Neutrophil (primary cell): Measurements from ENCODE around the gene GALNT16.

Experiments used
- H3K27ac ChIP-seq: fragments of 200-600 bp; sonication (generic); 2 replicates; pipeline ENCODE4 v1.5.1; 2016; ENCODE audit warnings: mild to moderate bottlenecking, moderate library complexity
- H3K27me3 ChIP-seq: fragments of 200-600 bp; sonication (generic); 2 replicates; pipeline ENCODE4 v1.6.0; 2016; ENCODE audit warnings: mild to moderate bottlenecking
- H3K36me3 ChIP-seq: fragments of 200-600 bp; sonication (generic); 2 replicates; pipeline ENCODE4 v1.5.1; 2017
- H3K4me1 ChIP-seq, 2 experiments: fragments of 200-600 bp in 1 of 2; sonication (generic) in 1 of 2; 1 replicate in 1 of 2; 2 replicates in 1 of 2; pipeline versions ENCODE4 v1.5.1 to v1.6.1; 2013 to 2016; ENCODE audit warnings: low read depth in 1 of 2, low read length in 1 of 2, mild to moderate bottlenecking in 1 of 2, moderate library complexity in 1 of 2; ENCODE audit not compliant: control insufficient read depth in 1 of 2, insufficient read depth in 1 of 2
- H3K4me3 ChIP-seq, 2 experiments: fragments of 200-600 bp in 1 of 2; sonication (generic) in 1 of 2; 1 replicate in 1 of 2; 2 replicates in 1 of 2; pipeline ENCODE4 v1.5.1; 2013 to 2016; ENCODE audit warnings: low read depth in 1 of 2, low read length in 1 of 2, mild to moderate bottlenecking in 1 of 2, moderate library complexity in 1 of 2
- H3K9me3 ChIP-seq: fragments of 200-600 bp; sonication (generic); 2 replicates; pipeline ENCODE4 v1.5.1; 2016
- TF ChIP-seq, protein P1 (sequence below): fragments of 200-600 bp; sonication (generic); IDR thresholded peaks from 2 replicates; pipeline ENCODE4 v1.5.1; 2016; ENCODE audit warnings: antibody characterized with exemption

The GALNT16 gene

DNA sequence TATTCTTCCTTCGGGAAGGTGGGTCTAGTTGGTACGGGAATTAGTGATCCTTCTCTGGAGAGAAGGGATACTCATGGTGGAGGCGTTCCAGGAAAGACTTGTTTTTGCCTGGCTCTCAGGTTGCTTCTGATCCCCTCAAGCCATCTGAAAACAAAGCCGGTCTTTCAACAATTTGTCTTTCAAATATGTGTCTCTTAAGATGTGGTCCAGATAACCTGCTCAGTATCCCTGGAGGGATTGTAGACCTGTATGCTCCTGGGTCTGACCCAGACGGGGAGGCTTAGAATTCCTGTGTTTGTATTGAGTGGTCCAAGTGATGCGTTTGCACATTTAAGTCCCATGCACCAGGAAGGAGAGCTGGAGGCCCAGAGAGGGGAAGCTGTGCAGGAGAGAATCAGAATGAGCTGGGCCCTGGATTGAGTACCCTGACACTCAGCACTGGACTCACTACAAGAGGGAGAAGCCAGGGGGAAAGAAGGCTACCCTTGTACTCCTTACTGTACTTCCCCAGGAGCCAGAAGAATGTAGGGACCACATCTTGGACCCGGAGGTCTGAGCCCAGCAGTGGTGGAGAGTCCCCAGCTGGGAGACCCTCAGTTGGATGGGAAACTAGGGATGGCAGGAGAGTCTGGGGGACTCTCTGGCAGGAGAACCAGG is 97.7 kb downstream of the GALNT16 start:
- Histone ChIP-seq H3K4me3 (no peak overlapping the region), H3K4me1 (no peaks in the 10 kb centered on the region), H3K27ac (no peak overlapping the region), H3K36me3 (no peaks in the 10 kb centered on the region), H3K9me3 (no peaks in the 10 kb centered on the region), H3K27me3 (peaks cover 8% of the 10 kb centered on the region)
- TF ChIP-seq, protein P1, sequence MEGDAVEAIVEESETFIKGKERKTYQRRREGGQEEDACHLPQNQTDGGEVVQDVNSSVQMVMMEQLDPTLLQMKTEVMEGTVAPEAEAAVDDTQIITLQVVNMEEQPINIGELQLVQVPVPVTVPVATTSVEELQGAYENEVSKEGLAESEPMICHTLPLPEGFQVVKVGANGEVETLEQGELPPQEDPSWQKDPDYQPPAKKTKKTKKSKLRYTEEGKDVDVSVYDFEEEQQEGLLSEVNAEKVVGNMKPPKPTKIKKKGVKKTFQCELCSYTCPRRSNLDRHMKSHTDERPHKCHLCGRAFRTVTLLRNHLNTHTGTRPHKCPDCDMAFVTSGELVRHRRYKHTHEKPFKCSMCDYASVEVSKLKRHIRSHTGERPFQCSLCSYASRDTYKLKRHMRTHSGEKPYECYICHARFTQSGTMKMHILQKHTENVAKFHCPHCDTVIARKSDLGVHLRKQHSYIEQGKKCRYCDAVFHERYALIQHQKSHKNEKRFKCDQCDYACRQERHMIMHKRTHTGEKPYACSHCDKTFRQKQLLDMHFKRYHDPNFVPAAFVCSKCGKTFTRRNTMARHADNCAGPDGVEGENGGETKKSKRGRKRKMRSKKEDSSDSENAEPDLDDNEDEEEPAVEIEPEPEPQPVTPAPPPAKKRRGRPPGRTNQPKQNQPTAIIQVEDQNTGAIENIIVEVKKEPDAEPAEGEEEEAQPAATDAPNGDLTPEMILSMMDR = no peak

GRCh38 chr14:69358233-69358963 is 98.4 kb downstream of the GALNT16 start:
- no peaks in the 10 kb centered on the region for H3K4me1 ChIP-seq

DNA sequence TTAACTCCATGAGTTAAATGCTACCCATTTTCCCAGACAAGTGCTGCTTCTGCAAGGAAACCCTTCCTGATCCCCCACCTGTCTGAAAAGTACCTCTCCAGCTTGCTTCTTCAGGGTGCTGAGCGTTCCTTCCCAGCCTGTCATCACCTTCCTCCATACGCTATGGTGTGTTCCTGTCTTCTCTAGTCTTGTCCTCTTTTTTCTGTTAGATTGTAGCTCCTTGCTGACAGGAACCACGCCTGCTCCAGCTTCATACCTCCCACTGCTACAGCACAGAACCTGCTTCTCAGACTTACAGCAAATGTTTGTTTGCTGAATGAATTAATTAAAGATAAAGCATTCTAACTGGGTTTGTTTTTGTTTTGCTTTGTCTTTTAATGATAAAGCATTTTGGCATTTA is 99.0 kb downstream of the GALNT16 start:
- H3K9me3 ChIP-seq = no peaks in the 10 kb centered on the region
- H3K27me3 ChIP-seq = peaks cover 8% of the 10 kb centered on the region
- H3K4me1 ChIP-seq = no peaks in the 10 kb centered on the region
- TF ChIP-seq, protein P1 = no peak
- no peak overlapping the region for H3K4me3 ChIP-seq
- H3K36me3 ChIP-seq = no peaks in the 10 kb centered on the region
- no peak overlapping the region for H3K27ac ChIP-seq

More at GRCh38 chr14:69358233-69358963, 98.4 kb downstream of the GALNT16 start:
- TF ChIP-seq, protein P1 = no peak
- Histone ChIP-seq H3K4me3 (no peak overlapping the region), H3K27me3 (peaks cover 8% of the 10 kb centered on the region), H3K9me3 (no peaks in the 10 kb centered on the region), H3K27ac (no peak overlapping the region), H3K36me3 (no peaks in the 10 kb centered on the region)

- TF ChIP-seq, protein P1 = no peak
- Histone ChIP-seq H3K9me3 (no peaks in the 10 kb centered on the region), H3K27ac (no peak overlapping the region), H3K4me3 (no peak overlapping the region), H3K27me3 (peaks cover 8% of the 10 kb centered on the region), H3K4me1 (no peaks in the 10 kb centered on the region), H3K36me3 (no peaks in the 10 kb centered on the region)
Observed at GRCh38 chr14:69360438-69361108, 100.6 kb downstream of the GALNT16 start.

GRCh38 chr14:69363055-69363454 is 103.1 kb downstream of the GALNT16 start:
- no peaks in the 10 kb centered on the region for H3K27me3 ChIP-seq
- no peaks in the 10 kb centered on the region for H3K36me3 ChIP-seq
- H3K4me1 ChIP-seq = no peaks in the 10 kb centered on the region
- no peak overlapping the region for H3K4me3 ChIP-seq
- no peaks in the 10 kb centered on the region for H3K9me3 ChIP-seq
- no peak overlapping the region for H3K27ac ChIP-seq
- TF ChIP-seq, protein P1 = no peak
